ENCODE measurements around the gene YTHDC1. TPM values are rescaled to one million over a fixed set of nuclear protein-coding genes. Genes with fewer than 3 reads are reported as not detected.

YTHDC1 gene
- total and polyA plus RNA-seq, 2 of the 13 experiments (the other 11 are each of a cell fraction or from before 2014, with no cell fraction given) = 37.3 to 56.8 TPM

- TF ChIP-seq, protein P1, sequence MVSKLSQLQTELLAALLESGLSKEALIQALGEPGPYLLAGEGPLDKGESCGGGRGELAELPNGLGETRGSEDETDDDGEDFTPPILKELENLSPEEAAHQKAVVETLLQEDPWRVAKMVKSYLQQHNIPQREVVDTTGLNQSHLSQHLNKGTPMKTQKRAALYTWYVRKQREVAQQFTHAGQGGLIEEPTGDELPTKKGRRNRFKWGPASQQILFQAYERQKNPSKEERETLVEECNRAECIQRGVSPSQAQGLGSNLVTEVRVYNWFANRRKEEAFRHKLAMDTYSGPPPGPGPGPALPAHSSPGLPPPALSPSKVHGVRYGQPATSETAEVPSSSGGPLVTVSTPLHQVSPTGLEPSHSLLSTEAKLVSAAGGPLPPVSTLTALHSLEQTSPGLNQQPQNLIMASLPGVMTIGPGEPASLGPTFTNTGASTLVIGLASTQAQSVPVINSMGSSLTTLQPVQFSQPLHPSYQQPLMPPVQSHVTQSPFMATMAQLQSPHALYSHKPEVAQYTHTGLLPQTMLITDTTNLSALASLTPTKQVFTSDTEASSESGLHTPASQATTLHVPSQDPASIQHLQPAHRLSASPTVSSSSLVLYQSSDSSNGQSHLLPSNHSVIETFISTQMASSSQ (IDR thresholded peaks at IDR 0.05; ENCODE audit: low read depth) = peak; percentile 41; the same call in 1 of the 2 replicates
- TF ChIP-seq, protein P1 (CRISPR knock-in tag; IDR thresholded peaks at IDR 0.05; ENCODE audit: borderline replicate concordance) = peak; percentile 76
- TF ChIP-seq PHF21A (CRISPR knock-in tag; IDR thresholded peaks at IDR 0.05) (no peak; the same call in 1 of the 2 replicates), ZNF556 (CRISPR knock-in tag; IDR thresholded peaks at IDR 0.05; ENCODE audit: borderline replicate concordance) (peak; percentile 98), ZNF484 (CRISPR knock-in tag; IDR thresholded peaks at IDR 0.05; ENCODE audit: borderline replicate concordance, low read depth) (no peak; the same call in 1 of the 2 replicates), ZNF709 (CRISPR knock-in tag; IDR thresholded peaks at IDR 0.05) (no peak; the same call in 1 of the 2 replicates), CBX2 (IDR thresholded peaks at IDR 0.05; ENCODE audit: low read depth, low read length) (no peak), CBX2 (CRISPR knock-in tag; IDR thresholded peaks at IDR 0.05; ENCODE audit: low read depth) (no peak), E2F5 (CRISPR knock-in tag; conservative IDR thresholded peaks at IDR 0.05) (no peak; the same call in 1 of the 2 replicates), WIZ (CRISPR knock-in tag; IDR thresholded peaks at IDR 0.05) (no peak), NFE2 (CRISPR knock-in tag; IDR thresholded peaks at IDR 0.05) (no peak), MNT (IDR thresholded peaks at IDR 0.05) (peak; percentile 17; the same call in 1 of the 2 replicates)
- TF ChIP-seq, protein P2, sequence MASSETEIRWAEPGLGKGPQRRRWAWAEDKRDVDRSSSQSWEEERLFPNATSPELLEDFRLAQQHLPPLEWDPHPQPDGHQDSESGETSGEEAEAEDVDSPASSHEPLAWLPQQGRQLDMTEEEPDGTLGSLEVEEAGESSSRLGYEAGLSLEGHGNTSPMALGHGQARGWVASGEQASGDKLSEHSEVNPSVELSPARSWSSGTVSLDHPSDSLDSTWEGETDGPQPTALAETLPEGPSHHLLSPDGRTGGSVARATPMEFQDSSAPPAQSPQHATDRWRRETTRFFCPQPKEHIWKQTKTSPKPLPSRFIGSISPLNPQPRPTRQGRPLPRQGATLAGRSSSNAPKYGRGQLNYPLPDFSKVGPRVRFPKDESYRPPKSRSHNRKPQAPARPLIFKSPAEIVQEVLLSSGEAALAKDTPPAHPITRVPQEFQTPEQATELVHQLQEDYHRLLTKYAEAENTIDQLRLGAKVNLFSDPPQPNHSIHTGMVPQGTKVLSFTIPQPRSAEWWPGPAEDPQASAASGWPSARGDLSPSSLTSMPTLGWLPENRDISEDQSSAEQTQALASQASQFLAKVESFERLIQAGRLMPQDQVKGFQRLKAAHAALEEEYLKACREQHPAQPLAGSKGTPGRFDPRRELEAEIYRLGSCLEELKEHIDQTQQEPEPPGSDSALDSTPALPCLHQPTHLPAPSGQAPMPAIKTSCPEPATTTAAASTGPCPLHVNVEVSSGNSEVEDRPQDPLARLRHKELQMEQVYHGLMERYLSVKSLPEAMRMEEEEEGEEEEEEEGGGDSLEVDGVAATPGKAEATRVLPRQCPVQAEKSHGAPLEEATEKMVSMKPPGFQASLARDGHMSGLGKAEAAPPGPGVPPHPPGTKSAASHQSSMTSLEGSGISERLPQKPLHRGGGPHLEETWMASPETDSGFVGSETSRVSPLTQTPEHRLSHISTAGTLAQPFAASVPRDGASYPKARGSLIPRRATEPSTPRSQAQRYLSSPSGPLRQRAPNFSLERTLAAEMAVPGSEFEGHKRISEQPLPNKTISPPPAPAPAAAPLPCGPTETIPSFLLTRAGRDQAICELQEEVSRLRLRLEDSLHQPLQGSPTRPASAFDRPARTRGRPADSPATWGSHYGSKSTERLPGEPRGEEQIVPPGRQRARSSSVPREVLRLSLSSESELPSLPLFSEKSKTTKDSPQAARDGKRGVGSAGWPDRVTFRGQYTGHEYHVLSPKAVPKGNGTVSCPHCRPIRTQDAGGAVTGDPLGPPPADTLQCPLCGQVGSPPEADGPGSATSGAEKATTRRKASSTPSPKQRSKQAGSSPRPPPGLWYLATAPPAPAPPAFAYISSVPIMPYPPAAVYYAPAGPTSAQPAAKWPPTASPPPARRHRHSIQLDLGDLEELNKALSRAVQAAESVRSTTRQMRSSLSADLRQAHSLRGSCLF (CRISPR knock-in tag; IDR thresholded peaks at IDR 0.05; ENCODE audit: borderline replicate concordance) = no peak
- TF ChIP-seq, protein P3, sequence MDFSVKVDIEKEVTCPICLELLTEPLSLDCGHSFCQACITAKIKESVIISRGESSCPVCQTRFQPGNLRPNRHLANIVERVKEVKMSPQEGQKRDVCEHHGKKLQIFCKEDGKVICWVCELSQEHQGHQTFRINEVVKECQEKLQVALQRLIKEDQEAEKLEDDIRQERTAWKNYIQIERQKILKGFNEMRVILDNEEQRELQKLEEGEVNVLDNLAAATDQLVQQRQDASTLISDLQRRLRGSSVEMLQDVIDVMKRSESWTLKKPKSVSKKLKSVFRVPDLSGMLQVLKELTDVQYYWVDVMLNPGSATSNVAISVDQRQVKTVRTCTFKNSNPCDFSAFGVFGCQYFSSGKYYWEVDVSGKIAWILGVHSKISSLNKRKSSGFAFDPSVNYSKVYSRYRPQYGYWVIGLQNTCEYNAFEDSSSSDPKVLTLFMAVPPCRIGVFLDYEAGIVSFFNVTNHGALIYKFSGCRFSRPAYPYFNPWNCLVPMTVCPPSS (IDR thresholded peaks at IDR 0.05) = no peak
Observed at GRCh38 chr4:68349649-68350360, at the start of gene YTHDC1 (continued).
